ENCODE measurements around the gene AKR7A3.

The AKR7A3 gene

GRCh38 chr1:19312782-19313635, 24.4 kb upstream of the AKR7A3 start:
- Histone ChIP-seq H3K4me3 (replicated peaks; ENCODE audit: low read depth, low read length) (peak overlapping the region; percentile 80), H3K27me3 (replicated peaks; ENCODE audit: control insufficient read depth, insufficient read depth, low read length) (no peaks in the 10 kb centered on the region), H3K36me3 (ENCODE audit: control insufficient read depth, insufficient read depth, low read length) (no peaks in the 10 kb centered on the region; the same call in 1 of the 2 replicates)
- TF ChIP-seq CTCF (IDR thresholded peaks at IDR 0.05; ENCODE audit: insufficient read depth, low read length, poor library complexity, severe bottlenecking): no peak
- peak; percentile 48 for DNase-seq (ENCODE audit: extremely low read depth, insufficient read length)

- H3K36me3 ChIP-seq (ENCODE audit: control insufficient read depth, insufficient read depth, low read length): no peaks in the 10 kb centered on the region; the same call in 1 of the 2 replicates
- peak; percentile 94 for DNase-seq (ENCODE audit: extremely low read depth, insufficient read length)
- TF ChIP-seq CTCF (IDR thresholded peaks at IDR 0.05; ENCODE audit: insufficient read depth, low read length, poor library complexity, severe bottlenecking): no peak
- H3K4me3 ChIP-seq (replicated peaks; ENCODE audit: low read depth, low read length): peak within 1 kb of the TSS; percentile 82
- H3K27me3 ChIP-seq (replicated peaks; ENCODE audit: control insufficient read depth, insufficient read depth, low read length): no peaks in the 10 kb centered on the region
Observed at GRCh38 chr1:19311931-19312781, 23.6 kb upstream of the AKR7A3 start, which contains the start of the genes AKR7A2 and SLC66A1. AKR7A2 (minus strand) TSS chr1:19312144; CDS start chr1:19312124, 20 bp downstream. SLC66A1 (plus strand) TSS chr1:19312326; CDS start chr1:19317678, 5,352 bp downstream.

GRCh38 chr1:19311503-19311930, 22.9 kb upstream of the AKR7A3 start:
- Histone ChIP-seq H3K27me3 (replicated peaks; ENCODE audit: control insufficient read depth, insufficient read depth, low read length) (no peaks in the 10 kb centered on the region), H3K4me3 (replicated peaks; ENCODE audit: low read depth, low read length) (peak overlapping the region; percentile 82), H3K36me3 (ENCODE audit: control insufficient read depth, insufficient read depth, low read length) (no peaks in the 10 kb centered on the region; the same call in 1 of the 2 replicates)
- no peak for TF ChIP-seq CTCF (IDR thresholded peaks at IDR 0.05; ENCODE audit: insufficient read depth, low read length, poor library complexity, severe bottlenecking)
- no peak for DNase-seq (ENCODE audit: extremely low read depth, insufficient read length)

GRCh38 chr1:19310720-19311502, 22.3 kb upstream of the AKR7A3 start:
- H3K4me3 ChIP-seq (replicated peaks; ENCODE audit: low read depth, low read length): peak overlapping the region; percentile 82
- no peaks in the 10 kb centered on the region; the same call in 1 of the 2 replicates for H3K36me3 ChIP-seq (ENCODE audit: control insufficient read depth, insufficient read depth, low read length)
- no peak for DNase-seq (ENCODE audit: extremely low read depth, insufficient read length)
- no peaks in the 10 kb centered on the region for H3K27me3 ChIP-seq (replicated peaks; ENCODE audit: control insufficient read depth, insufficient read depth, low read length)
- no peak for TF ChIP-seq CTCF (IDR thresholded peaks at IDR 0.05; ENCODE audit: insufficient read depth, low read length, poor library complexity, severe bottlenecking)

GRCh38 chr1:19310061-19310460, 21.5 kb upstream of the AKR7A3 start:
- H3K27me3 ChIP-seq (replicated peaks; ENCODE audit: control insufficient read depth, insufficient read depth, low read length): no peaks in the 10 kb centered on the region
- H3K4me3 ChIP-seq (replicated peaks; ENCODE audit: low read depth, low read length): no peak overlapping the region
- no peak for DNase-seq (ENCODE audit: extremely low read depth, insufficient read length)
- no peak for TF ChIP-seq CTCF (IDR thresholded peaks at IDR 0.05; ENCODE audit: insufficient read depth, low read length, poor library complexity, severe bottlenecking)
- peaks cover 2% of the 10 kb centered on the region for H3K36me3 ChIP-seq (ENCODE audit: control insufficient read depth, insufficient read depth, low read length)
